Measurements from ENCODE around the gene RNF4. TPM values are rescaled to one million over a fixed set of nuclear protein-coding genes. Genes with fewer than 3 reads are reported as not detected.

The RNF4 gene
- total and polyA plus RNA-seq, 4 donors, result 14.8 to 54.7 (median 41.1) TPM

DNA sequence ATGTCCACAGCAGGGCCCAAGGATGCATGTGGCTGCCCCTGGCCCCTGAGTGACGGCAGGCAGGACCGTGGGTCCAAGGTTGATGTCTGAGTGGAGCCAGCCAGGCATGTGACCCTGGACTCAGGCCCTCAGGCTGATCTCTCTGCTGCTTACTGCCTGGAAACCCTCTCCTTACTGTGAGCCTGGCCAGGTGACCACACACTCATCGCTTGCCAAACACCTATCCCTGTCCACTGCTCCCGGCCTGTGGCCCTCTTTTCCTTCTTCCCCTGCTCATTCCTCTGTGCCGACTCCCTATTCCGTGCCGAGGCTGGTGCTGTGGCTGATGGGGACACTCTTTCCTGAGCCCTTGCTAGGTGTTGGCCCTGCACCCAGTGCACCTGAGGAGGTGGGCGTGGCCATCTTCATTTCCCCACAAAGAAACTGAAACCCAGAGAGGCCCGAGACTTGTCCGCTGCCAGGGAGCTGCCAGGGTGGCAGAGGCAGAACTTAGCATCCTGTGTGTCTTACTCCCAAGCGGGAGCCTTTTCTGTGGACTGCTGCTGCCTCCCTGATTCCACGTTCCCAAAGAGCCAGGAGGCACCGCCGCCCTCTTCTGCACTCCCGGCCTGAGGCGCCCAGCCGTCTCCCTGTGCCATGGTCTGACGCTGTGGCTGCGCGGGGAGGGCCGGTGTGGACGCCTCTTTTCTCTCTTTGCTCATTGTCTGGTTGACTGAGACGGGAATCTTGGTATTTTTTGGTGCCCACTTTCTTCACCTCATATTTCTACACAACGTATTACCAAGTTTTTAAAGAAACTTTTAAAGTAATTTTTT lies 11.2 kb upstream of the RNF4 start:
- DNase-seq, result no peak
- 83 to 95% methylated on average over 24 of the region's 24 CpGs for WGBS, 2 donors
- H3K4me3 ChIP-seq, result no peak overlapping the region

DNA sequence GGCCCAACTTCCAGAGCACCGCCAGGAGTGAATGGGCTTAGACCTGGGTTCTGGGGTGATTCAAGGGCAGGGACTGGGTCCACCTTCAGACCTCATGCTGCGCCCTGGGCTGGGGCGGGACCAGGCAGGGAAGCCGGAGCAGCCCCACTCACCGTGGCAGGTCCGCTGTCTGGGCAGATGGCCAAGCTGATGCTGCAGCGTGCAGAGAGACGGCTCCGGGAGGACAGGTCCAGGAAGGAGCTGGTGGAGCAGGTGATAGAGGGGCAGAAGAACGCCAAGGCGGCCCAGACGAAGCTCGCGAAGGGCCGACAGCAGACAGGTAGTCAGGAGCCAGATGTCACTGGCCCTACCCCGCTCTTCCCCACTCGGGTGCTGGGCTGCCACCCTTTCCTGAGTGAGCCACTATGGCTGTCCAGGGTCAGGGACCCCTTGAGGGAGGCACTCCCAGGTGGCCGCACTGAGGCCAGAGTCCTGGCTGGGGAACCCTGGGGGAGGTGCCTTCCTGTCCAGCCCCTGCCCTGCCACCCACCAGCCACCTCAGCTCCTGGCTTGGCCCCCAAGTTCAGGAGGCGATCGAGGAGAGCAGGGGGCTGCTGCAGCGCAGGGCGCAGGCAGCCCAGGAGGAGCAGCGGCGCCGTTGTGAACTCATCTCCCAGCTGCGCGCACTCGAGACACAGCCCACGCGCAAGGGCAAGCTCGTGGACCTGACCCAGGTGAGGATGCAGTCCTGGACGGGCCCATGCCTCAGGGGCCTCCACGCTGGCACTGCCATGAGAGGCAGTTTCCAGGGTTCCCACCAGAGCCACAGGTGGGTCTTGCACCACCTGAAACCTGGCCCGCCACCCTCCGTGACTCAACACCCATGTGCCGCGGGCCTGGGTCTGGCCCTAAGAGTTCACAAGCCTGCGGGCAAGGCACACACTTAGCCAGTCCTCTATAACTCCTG lies 10.1 kb upstream of the RNF4 start:
- WGBS, 2 donors, result 86 to 91% methylated on average over 38 of the region's 38 CpGs
- Histone ChIP-seq H3K27me3 (ENCODE audit: control insufficient read depth in 3 of 3, insufficient read depth in 3 of 3, low read length in 2 of 3) (peaks cover 0 to 2% (median 0%) of the 10 kb centered on the region in 3 donors), H3K9me3 (ENCODE audit: control insufficient read depth in 4 of 4, insufficient read depth in 3 of 4, low read length in 3 of 4) (no peaks in the 10 kb centered on the region), H3K9ac (ENCODE audit: insufficient read depth in 1 of 2, low read length in 2 of 2) (no peak overlapping the region), H3K27ac (ENCODE audit: low read depth in 1 of 2, low read length in 1 of 2) (no peak overlapping the region), H3K4me1 (ENCODE audit: control insufficient read depth in 5 of 5, insufficient read depth in 5 of 5, low read length in 5 of 5) (peaks cover 0 to 6% (median 0%) of the 10 kb centered on the region in 5 donors), H3K4me3 (no peak overlapping the region), H3K36me3 (ENCODE audit: control insufficient read depth in 4 of 4, insufficient read depth in 4 of 4, low read length in 4 of 4) (no peaks in the 10 kb centered on the region)
- TF ChIP-seq, protein P1, sequence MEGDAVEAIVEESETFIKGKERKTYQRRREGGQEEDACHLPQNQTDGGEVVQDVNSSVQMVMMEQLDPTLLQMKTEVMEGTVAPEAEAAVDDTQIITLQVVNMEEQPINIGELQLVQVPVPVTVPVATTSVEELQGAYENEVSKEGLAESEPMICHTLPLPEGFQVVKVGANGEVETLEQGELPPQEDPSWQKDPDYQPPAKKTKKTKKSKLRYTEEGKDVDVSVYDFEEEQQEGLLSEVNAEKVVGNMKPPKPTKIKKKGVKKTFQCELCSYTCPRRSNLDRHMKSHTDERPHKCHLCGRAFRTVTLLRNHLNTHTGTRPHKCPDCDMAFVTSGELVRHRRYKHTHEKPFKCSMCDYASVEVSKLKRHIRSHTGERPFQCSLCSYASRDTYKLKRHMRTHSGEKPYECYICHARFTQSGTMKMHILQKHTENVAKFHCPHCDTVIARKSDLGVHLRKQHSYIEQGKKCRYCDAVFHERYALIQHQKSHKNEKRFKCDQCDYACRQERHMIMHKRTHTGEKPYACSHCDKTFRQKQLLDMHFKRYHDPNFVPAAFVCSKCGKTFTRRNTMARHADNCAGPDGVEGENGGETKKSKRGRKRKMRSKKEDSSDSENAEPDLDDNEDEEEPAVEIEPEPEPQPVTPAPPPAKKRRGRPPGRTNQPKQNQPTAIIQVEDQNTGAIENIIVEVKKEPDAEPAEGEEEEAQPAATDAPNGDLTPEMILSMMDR (IDR thresholded peaks at IDR 0.05; ENCODE audit: control extremely low read depth, extremely low read depth), result no peak
- ATAC-seq (ENCODE audit: insufficient read depth, low FRiP score), result no peak
- no peak for DNase-seq

More for the DNA sequence above, 11.2 kb upstream of the RNF4 start:
- Histone ChIP-seq H3K9ac (ENCODE audit: insufficient read depth in 1 of 2, low read length in 2 of 2) (no peak overlapping the region), H3K9me3 (ENCODE audit: control insufficient read depth in 4 of 4, insufficient read depth in 3 of 4, low read length in 3 of 4) (no peaks in the 10 kb centered on the region), H3K27me3 (ENCODE audit: control insufficient read depth in 3 of 3, insufficient read depth in 3 of 3, low read length in 2 of 3) (peaks cover 0 to 2% (median 0%) of the 10 kb centered on the region in 3 donors), H3K27ac (ENCODE audit: low read depth in 1 of 2, low read length in 1 of 2) (no peak overlapping the region), H3K36me3 (ENCODE audit: control insufficient read depth in 4 of 4, insufficient read depth in 4 of 4, low read length in 4 of 4) (no peaks in the 10 kb centered on the region), H3K4me1 (ENCODE audit: control insufficient read depth in 5 of 5, insufficient read depth in 5 of 5, low read length in 5 of 5) (peaks cover 0 to 6% (median 0%) of the 10 kb centered on the region in 5 donors)
- ATAC-seq (ENCODE audit: insufficient read depth, low FRiP score), result no peak
- TF ChIP-seq, protein P1 (IDR thresholded peaks at IDR 0.05; ENCODE audit: control extremely low read depth, extremely low read depth), result no peak

DNA sequence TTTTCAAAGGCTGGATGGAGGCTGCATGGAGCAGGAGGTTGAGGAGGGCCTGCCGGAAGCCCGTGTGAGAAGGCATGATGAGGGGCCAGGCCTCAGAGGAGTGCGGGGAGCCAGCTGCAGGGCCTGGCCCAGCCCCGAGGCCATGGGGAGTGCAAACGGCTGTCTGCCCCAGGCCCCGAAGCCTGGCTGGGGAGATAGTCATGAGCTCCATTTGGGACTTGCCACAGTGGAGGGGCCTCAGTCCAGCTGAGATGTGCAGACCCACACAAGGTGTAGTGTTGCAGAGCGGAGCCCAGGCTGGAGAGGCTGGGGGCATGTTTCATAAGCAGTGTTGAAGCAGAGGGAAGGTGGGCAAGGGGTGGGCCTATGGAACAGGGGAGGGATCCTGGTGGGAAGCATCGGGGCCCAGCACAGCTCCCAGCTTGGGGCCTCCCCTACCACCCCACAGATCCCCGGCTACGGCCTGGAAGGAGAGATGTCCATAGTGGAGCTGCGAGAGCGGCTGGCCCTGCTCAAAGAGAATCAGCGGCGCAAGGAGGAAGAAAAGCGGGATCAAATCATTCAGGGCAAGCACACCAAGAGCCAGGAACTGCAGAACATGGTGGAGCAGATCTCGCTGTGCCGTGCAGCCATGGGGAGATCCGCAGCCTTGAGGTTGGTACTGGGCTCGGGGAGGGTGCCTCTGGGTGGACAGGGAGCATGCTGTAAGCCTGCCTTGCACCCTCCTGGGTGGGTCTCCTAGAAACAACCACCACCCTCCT lies 9.1 kb upstream of the RNF4 start:
- Histone ChIP-seq H3K4me1 (ENCODE audit: control insufficient read depth in 5 of 5, insufficient read depth in 5 of 5, low read length in 5 of 5) (peaks cover 0 to 6% (median 0%) of the 10 kb centered on the region in 5 donors), H3K27me3 (ENCODE audit: control insufficient read depth in 3 of 3, insufficient read depth in 3 of 3, low read length in 2 of 3) (peaks cover 0 to 2% (median 0%) of the 10 kb centered on the region in 3 donors), H3K9ac (ENCODE audit: insufficient read depth in 1 of 2, low read length in 2 of 2) (no peak overlapping the region), H3K36me3 (ENCODE audit: control insufficient read depth in 4 of 4, insufficient read depth in 4 of 4, low read length in 4 of 4) (no peaks in the 10 kb centered on the region), H3K9me3 (ENCODE audit: control insufficient read depth in 4 of 4, insufficient read depth in 3 of 4, low read length in 3 of 4) (no peaks in the 10 kb centered on the region), H3K4me3 (no peak overlapping the region), H3K27ac (ENCODE audit: low read depth in 1 of 2, low read length in 1 of 2) (no peak overlapping the region)
- no peak for ATAC-seq (ENCODE audit: insufficient read depth, low FRiP score)
- WGBS, 2 donors, result 92 to 97% methylated on average over 19 of the region's 19 CpGs
- DNase-seq, result no peak
- TF ChIP-seq, protein P1 (IDR thresholded peaks at IDR 0.05; ENCODE audit: control extremely low read depth, extremely low read depth), result no peak
